DOHH2 (cell line): Measurements from ENCODE around the gene RHO.

Experiments used
- CTCF ChIP-seq: fragments of 200-600 bp; sonication (generic); IDR thresholded peaks from one replicate; pipeline ENCODE4 v1.5.1; 2014; ENCODE audit warnings: antibody characterized with exemption, mild to moderate bottlenecking, low read depth, low read length; ENCODE audit not compliant: poor library complexity, severe bottlenecking
- EZH2phosphoT487 ChIP-seq: fragments of 200-600 bp; sonication (generic); IDR thresholded peaks from 2 replicates; pipeline ENCODE4 v1.6.1; 2017; ENCODE audit warnings: borderline replicate concordance, mild to moderate bottlenecking, antibody characterized with exemption, low read length, moderate library complexity, mixed read lengths

DNA sequence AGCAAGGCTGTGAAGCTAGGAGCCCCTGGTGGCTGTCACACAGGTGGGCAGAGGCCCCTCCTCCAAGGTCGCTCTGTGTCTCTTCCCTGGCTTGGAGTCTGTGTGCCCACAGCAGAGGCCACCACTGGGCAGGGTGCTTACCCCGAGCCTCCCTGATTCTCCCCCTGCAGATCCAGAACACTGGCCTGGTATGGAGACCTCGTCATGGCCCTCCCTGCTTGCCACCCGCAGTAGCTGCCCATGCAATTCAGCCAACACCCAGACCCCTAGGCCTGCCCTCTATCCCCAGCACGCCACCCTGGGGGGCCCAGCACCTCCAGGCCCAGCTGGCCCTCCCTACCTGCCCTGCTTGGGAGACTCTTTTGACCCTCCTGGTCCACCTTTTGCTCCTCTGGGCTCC lies 5.5 kb upstream of the RHO start:
- TF ChIP-seq EZH2phosphoT487 (no peak), CTCF (no peak)
